Stimulated activated CD8-positive, alpha-beta memory T cell treated with anti-CD3 and anti-CD28 coated beads, Interleukin-15, amount 100 ng/mL, for 24 hours (primary cell): Measurements from ENCODE around the gene DGKI.

Source experiments
- DNase-seq: peaks from one replicate; pipeline ENCODE4 v3.0.0-alpha.2; 2020; ENCODE audit warnings: low read depth

DGKI gene

GRCh38 chr7:137652721-137653120 lies 194.1 kb downstream of the DGKI start:
- no peak for DNase-seq

GRCh38 chr7:137647905-137648565 lies 198.7 kb downstream of the DGKI start:
- DNase-seq = no peak

- DNase-seq = no peak
Observed at GRCh38 chr7:137642472-137642871, 204.3 kb downstream of the DGKI start.

GRCh38 chr7:137642031-137642430 lies 204.7 kb downstream of the DGKI start:
- DNase-seq = no peak

GRCh38 chr7:137636376-137636775 lies 210.4 kb downstream of the DGKI start:
- DNase-seq = no peak

GRCh38 chr7:137635874-137636273 lies 210.9 kb downstream of the DGKI start:
- DNase-seq = no peak

GRCh38 chr7:137635132-137635531 lies 211.6 kb downstream of the DGKI start:
- DNase-seq = no peak

- no peak for DNase-seq
Observed at GRCh38 chr7:137634356-137634755, 212.4 kb downstream of the DGKI start.

GRCh38 chr7:137633133-137633532 lies 213.6 kb downstream of the DGKI start:
- no peak for DNase-seq

GRCh38 chr7:137628216-137628615 lies 218.6 kb downstream of the DGKI start:
- no peak for DNase-seq

- DNase-seq = no peak
Observed at GRCh38 chr7:137626469-137627067, 220.2 kb downstream of the DGKI start.

- DNase-seq = no peak
Observed at GRCh38 chr7:137625197-137625596, 221.6 kb downstream of the DGKI start.

- DNase-seq = no peak
Observed at GRCh38 chr7:137619181-137619580, 227.6 kb downstream of the DGKI start.

GRCh38 chr7:137618748-137619147 lies 228.0 kb downstream of the DGKI start:
- DNase-seq = no peak

GRCh38 chr7:137613006-137613525 lies 233.7 kb downstream of the DGKI start:
- DNase-seq = no peak

GRCh38 chr7:137611606-137612005 lies 235.2 kb downstream of the DGKI start:
- DNase-seq = no peak

GRCh38 chr7:137609500-137609899 lies 237.3 kb downstream of the DGKI start:
- DNase-seq = no peak

GRCh38 chr7:137606061-137606674 lies 240.6 kb downstream of the DGKI start:
- no peak for DNase-seq

GRCh38 chr7:137603043-137603442 lies 243.7 kb downstream of the DGKI start:
- no peak for DNase-seq

GRCh38 chr7:137601642-137602041 lies 245.1 kb downstream of the DGKI start:
- no peak for DNase-seq

GRCh38 chr7:137597856-137598255 lies 248.9 kb downstream of the DGKI start:
- no peak for DNase-seq

- no peak for DNase-seq
Observed at GRCh38 chr7:137593115-137593711, 253.6 kb downstream of the DGKI start.
